ENCODE measurements around the gene HMCES. TPM values are rescaled to one million over a fixed set of nuclear protein-coding genes. Genes with fewer than 3 reads are reported as not detected.

HMCES gene
- polyA plus RNA-seq, 1 of the 3 experiments (the other 2 are of a cell fraction): 32.4 TPM

GRCh38 chr3:129276385-129276784, 2.3 kb upstream of the HMCES start:
- Histone ChIP-seq H3K27ac (ENCODE audit: low read depth in 2 of 2, low read length in 1 of 2) (no peak overlapping the region), H3K79me2 (ENCODE audit: insufficient read depth) (peaks cover 24% of the 10 kb centered on the region), H3K36me3 (replicated peaks in 1 of 2; ENCODE audit: control insufficient read depth in 1 of 2, insufficient read depth in 2 of 2, low read length in 1 of 2) (peaks cover 31 to 62% of the 10 kb centered on the region in 2 experiments), H3K4me2 (no peak overlapping the region), H3K9me2 (no peaks in the 10 kb centered on the region), H3K4me3 (ENCODE audit: low read depth in 2 of 2, low read length in 1 of 2) (no peak overlapping the region), H2AFZ (ENCODE audit: low read depth) (no peak overlapping the region), H4K20me1 (ENCODE audit: insufficient read depth) (no peaks in the 10 kb centered on the region), H3K27me3 (ENCODE audit: insufficient read depth) (no peaks in the 10 kb centered on the region), H3K9ac (no peak overlapping the region), H3F3A (replicated peaks; ENCODE audit: insufficient read depth) (peaks cover 36% of the 10 kb centered on the region), H3K9me3 (no peaks in the 10 kb centered on the region), H3K4me1 (ENCODE audit: control insufficient read depth in 1 of 2, insufficient read depth in 2 of 2, low read depth in 1 of 2, low read length in 1 of 2) (peaks cover 11 to 14% of the 10 kb centered on the region in 2 experiments; a peak in 2 of 4 replicates)
- no peak for TF ChIP-seq NRF1 (IDR thresholded peaks at IDR 0.05; ENCODE audit: low read depth, low read length)
- no peak for TF ChIP-seq MXI1 (IDR thresholded peaks at IDR 0.05; ENCODE audit: low read depth, low read length)
- TF ChIP-seq MEF2A (IDR thresholded peaks at IDR 0.05; ENCODE audit: borderline replicate concordance, low read depth): no peak
- TF ChIP-seq, protein P1, sequence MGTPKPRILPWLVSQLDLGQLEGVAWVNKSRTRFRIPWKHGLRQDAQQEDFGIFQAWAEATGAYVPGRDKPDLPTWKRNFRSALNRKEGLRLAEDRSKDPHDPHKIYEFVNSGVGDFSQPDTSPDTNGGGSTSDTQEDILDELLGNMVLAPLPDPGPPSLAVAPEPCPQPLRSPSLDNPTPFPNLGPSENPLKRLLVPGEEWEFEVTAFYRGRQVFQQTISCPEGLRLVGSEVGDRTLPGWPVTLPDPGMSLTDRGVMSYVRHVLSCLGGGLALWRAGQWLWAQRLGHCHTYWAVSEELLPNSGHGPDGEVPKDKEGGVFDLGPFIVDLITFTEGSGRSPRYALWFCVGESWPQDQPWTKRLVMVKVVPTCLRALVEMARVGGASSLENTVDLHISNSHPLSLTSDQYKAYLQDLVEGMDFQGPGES (IDR thresholded peaks at IDR 0.05; ENCODE audit: low read depth, low read length): no peak
- TF ChIP-seq, protein P2, sequence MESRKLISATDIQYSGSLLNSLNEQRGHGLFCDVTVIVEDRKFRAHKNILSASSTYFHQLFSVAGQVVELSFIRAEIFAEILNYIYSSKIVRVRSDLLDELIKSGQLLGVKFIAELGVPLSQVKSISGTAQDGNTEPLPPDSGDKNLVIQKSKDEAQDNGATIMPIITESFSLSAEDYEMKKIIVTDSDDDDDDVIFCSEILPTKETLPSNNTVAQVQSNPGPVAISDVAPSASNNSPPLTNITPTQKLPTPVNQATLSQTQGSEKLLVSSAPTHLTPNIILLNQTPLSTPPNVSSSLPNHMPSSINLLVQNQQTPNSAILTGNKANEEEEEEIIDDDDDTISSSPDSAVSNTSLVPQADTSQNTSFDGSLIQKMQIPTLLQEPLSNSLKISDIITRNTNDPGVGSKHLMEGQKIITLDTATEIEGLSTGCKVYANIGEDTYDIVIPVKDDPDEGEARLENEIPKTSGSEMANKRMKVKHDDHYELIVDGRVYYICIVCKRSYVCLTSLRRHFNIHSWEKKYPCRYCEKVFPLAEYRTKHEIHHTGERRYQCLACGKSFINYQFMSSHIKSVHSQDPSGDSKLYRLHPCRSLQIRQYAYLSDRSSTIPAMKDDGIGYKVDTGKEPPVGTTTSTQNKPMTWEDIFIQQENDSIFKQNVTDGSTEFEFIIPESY (IDR thresholded peaks at IDR 0.05; ENCODE audit: borderline replicate concordance, low read depth): no peak
- TF ChIP-seq CHD2 (IDR thresholded peaks at IDR 0.05; ENCODE audit: low read length, partially characterized antibody): no peak
- TF ChIP-seq, protein P3, sequence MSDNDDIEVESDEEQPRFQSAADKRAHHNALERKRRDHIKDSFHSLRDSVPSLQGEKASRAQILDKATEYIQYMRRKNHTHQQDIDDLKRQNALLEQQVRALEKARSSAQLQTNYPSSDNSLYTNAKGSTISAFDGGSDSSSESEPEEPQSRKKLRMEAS (IDR thresholded peaks at IDR 0.05; ENCODE audit: low read depth): no peak
- no peak for TF ChIP-seq RAD21 (IDR thresholded peaks at IDR 0.05; ENCODE audit: low read length)
- no peak for TF ChIP-seq TCF12 (IDR thresholded peaks at IDR 0.05)
- no peak for TF ChIP-seq TEAD4 (IDR thresholded peaks at IDR 0.05; ENCODE audit: borderline replicate concordance, insufficient read depth)
- no peak for TF ChIP-seq SMC3 (IDR thresholded peaks at IDR 0.05; ENCODE audit: low read depth, low read length)
- TF ChIP-seq RXRA (IDR thresholded peaks at IDR 0.05; ENCODE audit: borderline replicate concordance, low read depth): no peak
- no peak for TF ChIP-seq USF1 (IDR thresholded peaks at IDR 0.05; ENCODE audit: borderline replicate concordance, low read depth)
- no peak for TF ChIP-seq GATA2 (CRISPR knock-in tag; IDR thresholded peaks at IDR 0.05)
- POLR2A ChIA-PET: no interaction called here
- 92% methylated on average over 2 of the region's 2 CpGs for whole genome bisulfite sequencing (ENCODE audit: low lambda C conversion rate)
- no peak for DNase-seq
- CTCF ChIA-PET: no interaction called here
